Smooth muscle cell (in vitro differentiated cells): ENCODE results near the gene TMEM120B. TPM values are rescaled to one million over a fixed set of nuclear protein-coding genes. Genes with fewer than 3 reads are reported as not detected.

Experiments
- DNase-seq: peaks from one replicate; lab custom pipeline; 2025; ENCODE audit not compliant: unreplicated experiment; lab: John Stamatoyannopoulos, UW
- H2AFZ ChIP-seq: fragments of 200-600 bp; sonication (generic); 2 replicates; pipeline ENCODE4 v1.6.0; 2016; ENCODE audit warnings: antibody characterized with exemption, low read depth, mild to moderate bottlenecking
- H3F3A ChIP-seq: fragments of 200-600 bp; sonication (generic); 2 replicates; pipeline ENCODE4 v1.6.0; 2017; ENCODE audit warnings: antibody characterized with exemption, low read depth
- H3K27ac ChIP-seq: fragments of 200-600 bp; sonication (generic); 2 replicates; pipeline ENCODE4 v1.5.1; 2016; ENCODE audit warnings: low read depth, mild to moderate bottlenecking
- H3K27me3 ChIP-seq: fragments of 200-600 bp; sonication (generic); 2 replicates; pipeline ENCODE4 v1.6.1; 2016; ENCODE audit warnings: low read depth, mild to moderate bottlenecking
- H3K36me3 ChIP-seq: fragments of 200-600 bp; sonication (generic); 2 replicates; pipeline ENCODE4 v1.5.1; 2016; ENCODE audit warnings: low read depth
- H3K4me1 ChIP-seq: fragments of 200-600 bp; sonication (generic); 2 replicates; pipeline ENCODE4 v1.5.1; 2016; ENCODE audit warnings: low read depth
- H3K4me2 ChIP-seq: fragments of 200-600 bp; sonication (generic); 2 replicates; pipeline ENCODE4 v1.6.0; 2016; ENCODE audit warnings: mild to moderate bottlenecking
- H3K4me3 ChIP-seq: fragments of 200-600 bp; sonication (generic); 2 replicates; pipeline ENCODE4 v1.5.1; 2016; ENCODE audit warnings: mild to moderate bottlenecking
- H3K79me2 ChIP-seq: fragments of 200-600 bp; sonication (generic); 2 replicates; pipeline ENCODE4 v1.6.0; 2016; ENCODE audit warnings: low read depth, mild to moderate bottlenecking
- H3K9ac ChIP-seq: fragments of 200-600 bp; sonication (generic); 2 replicates; pipeline ENCODE4 v1.6.0; 2016; ENCODE audit warnings: low read depth
- H3K9me3 ChIP-seq: fragments of 200-600 bp; sonication (generic); replicated peaks from 2 replicates; pipeline ENCODE4 v1.5.1; 2016; ENCODE audit warnings: low read depth
- H4K20me1 ChIP-seq: fragments of 200-600 bp; sonication (generic); 2 replicates; pipeline ENCODE4 v1.6.0; 2016; ENCODE audit warnings: low read depth
- WGBS: methylation state at CpG from one replicate; pipeline ENCODE4 v1.1.7; 2016; ENCODE audit warnings: low lambda C conversion rate; 5-methylcytosine and 5-hydroxymethylcytosine counted together
- polyA plus RNA-seq: library from polyadenylated mRNA; unstranded; fragments of >200 nt; fragmentation: Nextera tagmentation; extraction: Ambion mirVana; gene quantifications from 2 replicates; pipeline ENCODE4 v1.2.1, GENCODE V29; 2016
- total RNA-seq: library from RNA; depleted of rRNA; stranded (reverse); fragments of >200 nt; gene quantifications from 2 replicates; pipeline ENCODE4 v1.2.3, GENCODE V29; 2014
- TF ChIP-seq, protein P1 (sequence below): fragments of 200-600 bp; sonication (generic); IDR thresholded peaks from 2 replicates; pipeline ENCODE4 v1.5.1; 2017; ENCODE audit warnings: borderline replicate concordance, mild to moderate bottlenecking, antibody characterized with exemption; ENCODE audit not compliant: insufficient read depth, poor library complexity, severe bottlenecking

TMEM120B gene
- total and polyA plus RNA-seq, 2 experiments from 2014 or later = 5.3 to 7.6 TPM

DNA sequence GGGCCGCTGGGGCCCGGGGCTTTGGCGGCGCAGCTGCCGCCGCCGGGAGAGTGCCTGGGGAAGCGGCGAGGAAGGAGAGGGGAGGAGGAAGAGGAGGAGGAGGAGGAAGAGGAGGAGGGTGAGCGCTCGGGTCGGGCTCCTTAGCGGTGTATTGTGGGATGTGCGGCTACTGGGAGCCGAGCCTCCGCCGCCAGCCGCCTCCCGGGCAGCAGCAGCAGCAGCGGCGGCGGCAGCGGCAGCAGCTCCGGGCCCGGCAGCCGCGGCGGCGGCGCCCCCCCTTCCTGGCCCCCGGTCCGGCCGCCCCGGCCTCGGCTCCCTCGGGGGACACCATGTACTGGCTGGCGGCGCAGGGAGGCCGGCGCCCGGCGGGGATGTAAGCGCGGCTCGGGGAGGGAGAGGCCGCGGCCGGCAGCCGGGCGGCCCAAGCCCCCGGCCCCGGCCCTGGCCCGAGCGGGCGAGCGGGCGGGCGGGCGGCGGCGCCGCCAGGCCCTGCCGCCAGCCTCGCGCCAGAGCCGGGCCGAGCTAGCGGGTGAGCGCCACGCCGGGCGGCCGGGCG, 91.4 kb downstream of the TMEM120B start, which contains the start of gene SETD1B:
SETD1B (plus strand) TSS at position 149 of the 556 bp plus-strand sequence. CDS start 729 bp downstream, outside the sequence.
- no peak for DNase-seq
- Histone ChIP-seq H3K9me3 (no peaks in the 10 kb centered on the region), H4K20me1 (peaks cover 38% of the 10 kb centered on the region), H3K4me1 (peaks cover 33% of the 10 kb centered on the region), H3K27me3 (no peaks in the 10 kb centered on the region), H3K36me3 (no peaks in the 10 kb centered on the region), H3K27ac (peak within 1 kb of the TSS; percentile 99), H3F3A (peaks cover 14% of the 10 kb centered on the region), H2AFZ (peak within 1 kb of the TSS; percentile 79), H3K4me2 (peak within 1 kb of the TSS; percentile 99), H3K4me3 (peak within 1 kb of the TSS; percentile 82), H3K79me2 (peaks cover 67% of the 10 kb centered on the region), H3K9ac (peak within 1 kb of the TSS; percentile 95)
- TF ChIP-seq, protein P1, sequence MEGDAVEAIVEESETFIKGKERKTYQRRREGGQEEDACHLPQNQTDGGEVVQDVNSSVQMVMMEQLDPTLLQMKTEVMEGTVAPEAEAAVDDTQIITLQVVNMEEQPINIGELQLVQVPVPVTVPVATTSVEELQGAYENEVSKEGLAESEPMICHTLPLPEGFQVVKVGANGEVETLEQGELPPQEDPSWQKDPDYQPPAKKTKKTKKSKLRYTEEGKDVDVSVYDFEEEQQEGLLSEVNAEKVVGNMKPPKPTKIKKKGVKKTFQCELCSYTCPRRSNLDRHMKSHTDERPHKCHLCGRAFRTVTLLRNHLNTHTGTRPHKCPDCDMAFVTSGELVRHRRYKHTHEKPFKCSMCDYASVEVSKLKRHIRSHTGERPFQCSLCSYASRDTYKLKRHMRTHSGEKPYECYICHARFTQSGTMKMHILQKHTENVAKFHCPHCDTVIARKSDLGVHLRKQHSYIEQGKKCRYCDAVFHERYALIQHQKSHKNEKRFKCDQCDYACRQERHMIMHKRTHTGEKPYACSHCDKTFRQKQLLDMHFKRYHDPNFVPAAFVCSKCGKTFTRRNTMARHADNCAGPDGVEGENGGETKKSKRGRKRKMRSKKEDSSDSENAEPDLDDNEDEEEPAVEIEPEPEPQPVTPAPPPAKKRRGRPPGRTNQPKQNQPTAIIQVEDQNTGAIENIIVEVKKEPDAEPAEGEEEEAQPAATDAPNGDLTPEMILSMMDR = no peak
- WGBS = 3% methylated on average over 10 of the region's 74 CpGs

DNA sequence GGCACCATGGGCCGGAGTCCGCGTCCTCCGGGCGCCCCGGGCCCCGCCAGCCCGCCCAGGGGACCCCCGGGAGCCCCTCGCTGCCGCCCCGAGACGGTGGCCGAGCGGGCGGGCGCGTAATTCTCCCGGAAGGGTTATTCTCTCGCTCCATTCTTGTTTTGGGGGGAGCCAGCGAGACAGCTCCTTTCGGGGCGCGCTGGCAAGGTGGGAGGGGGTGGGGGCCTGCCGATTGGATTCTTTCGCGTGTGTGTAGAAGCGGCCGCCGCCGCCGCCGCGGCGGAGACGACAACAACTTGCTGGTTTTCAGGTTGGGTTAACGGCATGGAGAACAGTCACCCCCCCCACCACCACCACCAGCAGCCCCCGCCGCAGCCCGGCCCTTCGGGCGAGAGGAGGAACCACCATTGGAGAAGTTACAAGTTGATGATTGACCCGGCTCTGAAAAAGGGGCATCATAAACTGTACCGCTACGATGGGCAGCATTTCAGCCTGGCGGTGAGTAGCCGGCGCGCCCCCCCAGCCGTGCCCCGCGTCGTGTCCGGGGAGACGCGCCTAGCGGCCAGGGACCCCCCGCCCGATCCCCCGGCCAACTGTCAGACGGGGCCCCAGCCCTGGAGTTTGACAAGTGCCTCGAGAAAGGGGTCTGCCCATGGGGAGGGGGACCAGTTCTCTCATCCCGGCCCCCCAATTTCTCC, 92.0 kb downstream of the TMEM120B start:
- H3K9me3 ChIP-seq = no peaks in the 10 kb centered on the region
- H3K79me2 ChIP-seq = peaks cover 63% of the 10 kb centered on the region
- peak overlapping the region; percentile 83 for H3K9ac ChIP-seq
- TF ChIP-seq, protein P1 = no peak
- no peak overlapping the region for H2AFZ ChIP-seq
- H3K27ac ChIP-seq = peak overlapping the region; percentile 71
- H3K4me2 ChIP-seq = peak overlapping the region; percentile 96
- H3K4me3 ChIP-seq = peak overlapping the region; percentile 82
- no peaks in the 10 kb centered on the region for H3K27me3 ChIP-seq
- H3K4me1 ChIP-seq = peaks cover 29% of the 10 kb centered on the region
- under 1% methylated on average over 45 of the region's 63 CpGs for WGBS
- H3K36me3 ChIP-seq = no peaks in the 10 kb centered on the region
- peaks cover 35% of the 10 kb centered on the region for H4K20me1 ChIP-seq
- DNase-seq = peak; percentile 18
- H3F3A ChIP-seq = peaks cover 14% of the 10 kb centered on the region

DNA sequence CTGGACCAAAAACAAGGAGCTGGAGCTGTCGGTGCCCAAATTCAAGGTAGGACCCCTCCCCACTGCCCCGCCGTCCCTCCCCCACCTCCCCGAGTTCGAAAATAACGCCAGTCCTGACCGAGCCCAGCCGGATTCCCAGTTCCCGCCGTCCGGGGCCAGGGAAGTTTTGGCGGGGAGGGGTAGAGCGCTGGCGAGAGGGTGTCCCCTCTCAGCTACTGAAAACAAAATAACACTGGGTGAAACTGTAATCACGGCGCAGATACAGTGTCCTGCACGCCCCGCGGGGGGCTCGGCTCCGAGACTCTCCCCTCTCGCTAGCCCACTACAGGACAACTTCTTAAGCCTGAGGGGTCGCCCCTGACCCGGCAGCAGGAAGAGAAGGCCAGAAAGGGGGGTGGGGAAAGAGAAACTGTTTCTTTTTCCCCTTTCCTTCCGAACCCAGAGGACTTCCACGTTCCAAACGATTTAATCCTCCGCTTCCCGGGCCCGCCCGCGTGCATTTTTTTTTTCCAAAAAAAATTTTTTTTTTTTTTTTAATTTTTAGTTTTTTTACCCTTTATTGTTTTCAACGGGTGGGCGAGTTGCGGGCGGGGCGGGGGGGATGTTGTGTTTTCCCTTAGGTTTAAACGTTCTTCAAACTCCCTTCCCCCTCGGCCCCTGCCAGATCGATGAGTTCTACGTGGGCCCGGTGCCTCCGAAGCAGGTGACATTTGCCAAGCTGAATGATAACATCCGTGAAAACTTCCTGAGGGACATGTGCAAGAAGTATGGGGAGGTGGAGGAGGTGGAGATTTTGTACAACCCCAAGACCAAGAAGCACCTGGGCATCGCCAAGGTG, 92.8 kb downstream of the TMEM120B start:
- H2AFZ ChIP-seq = no peak overlapping the region

More for the DNA sequence above, 92.8 kb downstream of the TMEM120B start:
- peaks cover 39% of the 10 kb centered on the region for H4K20me1 ChIP-seq
- peaks cover 29% of the 10 kb centered on the region for H3K4me1 ChIP-seq
- peaks cover 14% of the 10 kb centered on the region for H3F3A ChIP-seq
- H3K79me2 ChIP-seq = peaks cover 69% of the 10 kb centered on the region
- WGBS = 3% methylated on average over 37 of the region's 45 CpGs
- peak overlapping the region; percentile 47 for H3K27ac ChIP-seq
- H3K9ac ChIP-seq = peak overlapping the region; percentile 83
- H3K36me3 ChIP-seq = no peaks in the 10 kb centered on the region
- H3K4me3 ChIP-seq = peak overlapping the region; percentile 82
- DNase-seq = no peak
- peak overlapping the region; percentile 96 for H3K4me2 ChIP-seq
- TF ChIP-seq, protein P1 = no peak
- H3K9me3 ChIP-seq = no peaks in the 10 kb centered on the region
- no peaks in the 10 kb centered on the region for H3K27me3 ChIP-seq
